HTERT RPE-1 (cell line): ENCODE results near the gene ICA1L.

Source experiments
- in situ Hi-C: fragments of 300-500 bp; cut with MboI; formaldehyde crosslinking; loops from 4 replicates; pipeline ENCODE4 v1.14.3; 2020; ENCODE audit warnings: low sequenced_read_pairs

ICA1L gene

GRCh38 chr2:202750763-202751427, 120.7 kb downstream of the ICA1L start:
- in situ Hi-C loops = no loop called here

DNA sequence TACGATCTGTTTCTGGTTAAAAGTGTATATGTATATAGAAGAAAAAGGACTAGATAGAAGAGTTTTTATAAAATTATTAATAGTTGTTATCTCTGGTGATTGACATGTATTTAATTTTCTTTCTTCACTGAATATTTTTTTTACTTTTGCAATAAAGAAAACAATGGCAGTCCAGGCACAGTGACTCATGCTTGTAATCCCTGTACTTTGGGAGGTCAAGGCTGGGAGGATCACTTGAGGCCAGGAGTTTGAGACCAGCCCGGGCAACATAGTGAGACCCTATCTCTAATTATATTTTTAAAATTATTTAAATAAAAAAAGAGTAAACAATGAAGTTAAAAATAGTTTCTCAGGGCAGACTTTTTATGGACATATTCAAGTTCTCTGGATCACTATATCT, 122.1 kb downstream of the ICA1L start:
- in situ Hi-C loops = no loop called here

- in situ Hi-C loops = no loop called here
Observed at GRCh38 chr2:202743613-202744012, 128.0 kb downstream of the ICA1L start.

- in situ Hi-C loops = no loop called here
Observed at GRCh38 chr2:202736826-202737225, 134.7 kb downstream of the ICA1L start.

- in situ Hi-C loops = no loop called here
Observed at GRCh38 chr2:202726070-202726469, 145.5 kb downstream of the ICA1L start.

DNA sequence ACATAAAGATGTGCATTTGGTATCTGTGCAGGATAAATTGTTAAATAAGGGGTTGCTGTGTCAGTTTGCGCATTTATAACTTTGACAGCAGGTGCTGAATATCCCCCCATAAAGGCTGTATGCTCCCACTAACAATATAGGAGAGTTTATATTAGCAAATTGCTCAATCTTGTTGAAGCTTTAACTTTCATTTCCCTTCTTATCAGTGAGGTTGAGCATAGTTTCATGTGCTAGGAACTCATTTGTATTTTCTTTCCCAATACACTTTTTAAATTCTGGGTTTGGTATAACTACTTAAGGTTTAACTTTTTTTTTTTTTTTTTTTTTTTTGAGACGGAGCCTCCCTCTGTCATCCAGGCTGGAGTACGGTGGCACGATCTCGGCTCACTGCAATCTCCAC, 147.8 kb downstream of the ICA1L start:
- in situ Hi-C loops = no loop called here
